ENCODE data around the gene PRRT4. TPM values are rescaled to one million over a fixed set of nuclear protein-coding genes. Genes with fewer than 3 reads are reported as not detected.

The PRRT4 gene
- total and polyA plus RNA-seq, 9 of the 15 experiments (the other 6 are each of a cell fraction or from before 2014, with no cell fraction given) = not detected

DNA sequence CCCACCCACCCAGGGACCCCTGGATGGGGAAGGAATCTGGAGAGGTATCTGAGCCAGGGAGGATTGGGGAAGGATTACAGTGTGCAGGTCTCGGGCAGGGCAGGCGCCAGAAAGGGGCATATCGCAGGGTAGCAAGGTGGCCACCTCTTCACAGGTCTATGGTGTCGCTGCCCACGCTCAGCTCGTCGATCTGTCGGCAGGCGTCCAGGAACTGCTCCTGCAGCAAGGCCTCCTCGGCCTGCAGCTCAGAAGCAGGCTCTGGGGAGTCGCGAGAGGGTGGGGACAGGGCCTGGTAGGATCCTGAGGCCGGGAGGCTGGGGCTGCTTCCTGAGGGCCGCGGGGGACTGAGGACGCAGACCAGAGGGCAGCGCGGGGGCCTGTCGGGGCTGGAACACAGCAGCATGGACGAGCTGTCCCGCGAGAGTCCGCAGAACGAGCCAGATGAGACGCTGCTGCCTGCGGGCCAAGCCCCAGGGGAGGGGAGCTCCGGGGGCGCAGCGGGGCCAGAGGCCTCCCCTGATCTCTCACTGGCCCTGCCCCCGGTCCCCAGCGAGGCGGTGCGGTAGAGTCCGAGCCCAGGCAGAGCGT lies 10.7 kb downstream of the PRRT4 start:
- BruUV-seq (replicated peaks) = no TSS peak
- DNase-seq (ENCODE audit: extremely low read depth in 1 of 4, low spot score in 3 of 4) = no peak
- no peak for ATAC-seq
- no peaks in the 10 kb centered on the region for H3K79me2 ChIP-seq (ENCODE audit: control insufficient read depth, insufficient read depth, low read length)
- H3K27ac ChIP-seq (ENCODE audit: extremely low read depth, low read depth, low read length) = no peak overlapping the region
- ChIA-PET POLR2A (interaction anchor here (1.9 kb wide), 1 partner anchor 30 kb away, joined by 5 read pairs; no protein-coding TSS in a partner anchor), CTCF (ENCODE audit: low intra/inter-chr PET ratio) (interaction anchor here (1.1 kb wide), 1 partner anchor 37 kb away, joined by 3 read pairs; no protein-coding TSS in a partner anchor)
- no peaks in the 10 kb centered on the region for H3K36me3 ChIP-seq (ENCODE audit: control insufficient read depth, insufficient read depth, low read length)
- no peak overlapping the region for H2AFZ ChIP-seq (ENCODE audit: low read depth, low read length)
- H3K9ac ChIP-seq (ENCODE audit: insufficient read depth in 1 of 2, low read depth in 2 of 2, low read length in 2 of 2) = peak overlapping the region in 1 of 2 experiments; percentile 0; a peak in 1 of 4 replicates
- H3K9me1 ChIP-seq (ENCODE audit: control insufficient read depth, insufficient read depth, low read length) = peaks cover 3% of the 10 kb centered on the region
- H3K4me1 ChIP-seq (replicated peaks in 1 of 2; ENCODE audit: control insufficient read depth in 2 of 2, insufficient read depth in 2 of 2, low read length in 2 of 2) = peaks cover 12 to 20% of the 10 kb centered on the region in 2 experiments
- peaks cover 2 to 30% of the 10 kb centered on the region in 2 experiments; a peak in 3 of 5 replicates for H3K27me3 ChIP-seq (ENCODE audit: control insufficient read depth in 2 of 2, insufficient read depth in 2 of 2, low read length in 2 of 2)
- no peak for FAIRE-seq
- no peak overlapping the region for H3K4me3 ChIP-seq
- in situ Hi-C loops (cut with MboI) = no loop called here
- no peaks in the 10 kb centered on the region for H4K20me1 ChIP-seq (replicated peaks; ENCODE audit: control insufficient read depth, insufficient read depth, low read length)
- WGBS (ENCODE audit: insufficient coverage, low coverage, missing lambda C conversion rate) = 23% methylated on average over 27 of the region's 35 CpGs
- H3K9me3 ChIP-seq (replicated peaks; ENCODE audit: control insufficient read depth, insufficient read depth, low read depth, low read length) = no peaks in the 10 kb centered on the region
- intact Hi-C loops (cut with micrococcal nuclease) = no loop called here
- H3K4me2 ChIP-seq (ENCODE audit: insufficient read depth, low read length) = no peak overlapping the region
- no peak for TF ChIP-seq ATF1 (CRISPR knock-in tag; IDR thresholded peaks at IDR 0.05)
- TF ChIP-seq ATF1 (tag; IDR thresholded peaks at IDR 0.05) = no peak
- no peak for TF ChIP-seq ZNF507 (tag; conservative IDR thresholded peaks at IDR 0.05)
- no peak for TF ChIP-seq BRCA1 (IDR thresholded peaks at IDR 0.05)
- no peak for TF ChIP-seq BRCA1 (CRISPR knock-in tag; IDR thresholded peaks at IDR 0.05)
- TF ChIP-seq, protein P1, sequence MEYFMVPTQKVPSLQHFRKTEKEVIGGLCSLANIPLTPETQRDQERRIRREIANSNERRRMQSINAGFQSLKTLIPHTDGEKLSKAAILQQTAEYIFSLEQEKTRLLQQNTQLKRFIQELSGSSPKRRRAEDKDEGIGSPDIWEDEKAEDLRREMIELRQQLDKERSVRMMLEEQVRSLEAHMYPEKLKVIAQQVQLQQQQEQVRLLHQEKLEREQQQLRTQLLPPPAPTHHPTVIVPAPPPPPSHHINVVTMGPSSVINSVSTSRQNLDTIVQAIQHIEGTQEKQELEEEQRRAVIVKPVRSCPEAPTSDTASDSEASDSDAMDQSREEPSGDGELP (CRISPR knock-in tag; IDR thresholded peaks at IDR 0.05; ENCODE audit: borderline replicate concordance) = no peak
- no peak for TF ChIP-seq HDAC1 (IDR thresholded peaks at IDR 0.05)
- no peak for TF ChIP-seq NELFE (IDR thresholded peaks at IDR 0.05; ENCODE audit: insufficient read depth, insufficient read length)
- TF ChIP-seq, protein P2, sequence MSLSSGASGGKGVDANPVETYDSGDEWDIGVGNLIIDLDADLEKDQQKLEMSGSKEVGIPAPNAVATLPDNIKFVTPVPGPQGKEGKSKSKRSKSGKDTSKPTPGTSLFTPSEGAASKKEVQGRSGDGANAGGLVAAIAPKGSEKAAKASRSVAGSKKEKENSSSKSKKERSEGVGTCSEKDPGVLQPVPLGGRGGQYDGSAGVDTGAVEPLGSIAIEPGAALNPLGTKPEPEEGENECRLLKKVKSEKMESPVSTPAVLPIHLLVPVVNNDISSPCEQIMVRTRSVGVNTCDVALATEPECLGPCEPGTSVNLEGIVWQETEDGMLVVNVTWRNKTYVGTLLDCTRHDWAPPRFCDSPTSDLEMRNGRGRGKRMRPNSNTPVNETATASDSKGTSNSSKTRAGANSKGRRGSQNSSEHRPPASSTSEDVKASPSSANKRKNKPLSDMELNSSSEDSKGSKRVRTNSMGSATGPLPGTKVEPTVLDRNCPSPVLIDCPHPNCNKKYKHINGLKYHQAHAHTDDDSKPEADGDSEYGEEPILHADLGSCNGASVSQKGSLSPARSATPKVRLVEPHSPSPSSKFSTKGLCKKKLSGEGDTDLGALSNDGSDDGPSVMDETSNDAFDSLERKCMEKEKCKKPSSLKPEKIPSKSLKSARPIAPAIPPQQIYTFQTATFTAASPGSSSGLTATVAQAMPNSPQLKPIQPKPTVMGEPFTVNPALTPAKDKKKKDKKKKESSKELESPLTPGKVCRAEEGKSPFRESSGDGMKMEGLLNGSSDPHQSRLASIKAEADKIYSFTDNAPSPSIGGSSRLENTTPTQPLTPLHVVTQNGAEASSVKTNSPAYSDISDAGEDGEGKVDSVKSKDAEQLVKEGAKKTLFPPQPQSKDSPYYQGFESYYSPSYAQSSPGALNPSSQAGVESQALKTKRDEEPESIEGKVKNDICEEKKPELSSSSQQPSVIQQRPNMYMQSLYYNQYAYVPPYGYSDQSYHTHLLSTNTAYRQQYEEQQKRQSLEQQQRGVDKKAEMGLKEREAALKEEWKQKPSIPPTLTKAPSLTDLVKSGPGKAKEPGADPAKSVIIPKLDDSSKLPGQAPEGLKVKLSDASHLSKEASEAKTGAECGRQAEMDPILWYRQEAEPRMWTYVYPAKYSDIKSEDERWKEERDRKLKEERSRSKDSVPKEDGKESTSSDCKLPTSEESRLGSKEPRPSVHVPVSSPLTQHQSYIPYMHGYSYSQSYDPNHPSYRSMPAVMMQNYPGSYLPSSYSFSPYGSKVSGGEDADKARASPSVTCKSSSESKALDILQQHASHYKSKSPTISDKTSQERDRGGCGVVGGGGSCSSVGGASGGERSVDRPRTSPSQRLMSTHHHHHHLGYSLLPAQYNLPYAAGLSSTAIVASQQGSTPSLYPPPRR (CRISPR knock-in tag; IDR thresholded peaks at IDR 0.05; ENCODE audit: borderline replicate concordance) = no peak
- no peak for TF ChIP-seq GABPB1 (CRISPR knock-in tag; IDR thresholded peaks at IDR 0.05)
- TF ChIP-seq, protein P3, sequence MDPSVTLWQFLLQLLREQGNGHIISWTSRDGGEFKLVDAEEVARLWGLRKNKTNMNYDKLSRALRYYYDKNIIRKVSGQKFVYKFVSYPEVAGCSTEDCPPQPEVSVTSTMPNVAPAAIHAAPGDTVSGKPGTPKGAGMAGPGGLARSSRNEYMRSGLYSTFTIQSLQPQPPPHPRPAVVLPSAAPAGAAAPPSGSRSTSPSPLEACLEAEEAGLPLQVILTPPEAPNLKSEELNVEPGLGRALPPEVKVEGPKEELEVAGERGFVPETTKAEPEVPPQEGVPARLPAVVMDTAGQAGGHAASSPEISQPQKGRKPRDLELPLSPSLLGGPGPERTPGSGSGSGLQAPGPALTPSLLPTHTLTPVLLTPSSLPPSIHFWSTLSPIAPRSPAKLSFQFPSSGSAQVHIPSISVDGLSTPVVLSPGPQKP (CRISPR knock-in tag; IDR thresholded peaks at IDR 0.05) = no peak
- no peak for TF ChIP-seq ZBED1 (IDR thresholded peaks at IDR 0.05)
- TF ChIP-seq, protein P4, sequence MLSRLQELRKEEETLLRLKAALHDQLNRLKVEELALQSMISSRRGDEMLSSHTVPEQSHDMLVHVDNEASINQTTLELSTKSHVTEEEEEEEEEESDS (CRISPR knock-in tag; IDR thresholded peaks at IDR 0.05) = no peak
- no peak for TF ChIP-seq XRCC5 (IDR thresholded peaks at IDR 0.05; ENCODE audit: low read depth, low read length)
- TF ChIP-seq CAMTA2 (CRISPR knock-in tag; conservative IDR thresholded peaks at IDR 0.05) = no peak
- no peak for TF ChIP-seq ZNF165 (CRISPR knock-in tag; IDR thresholded peaks at IDR 0.05; ENCODE audit: borderline replicate concordance)
- TF ChIP-seq ZKSCAN8 (CRISPR knock-in tag; IDR thresholded peaks at IDR 0.05) = no peak

Data from K562 (cell line).